Measurements from ENCODE around the gene OMG.
"Not testable (repeated sequence)": the region's sequence is repeated elsewhere in the genome, so short reads cannot be mapped to it uniquely, and the experiment has no call there.

Gene OMG

GRCh38 chr17:31313982-31314781, 17.1 kb upstream of the OMG start, which contains the start of gene EVI2B:
TSS of gene EVI2B (minus strand) at chr17:31314054. CDS start at chr17:31305609, 8,445 bp downstream.
- no peak for TF ChIP-seq CTCF (IDR thresholded peaks at IDR 0.05; ENCODE audit: control insufficient read depth, extremely low read depth, insufficient read depth)
- peak; percentile 34 for DNase-seq (ENCODE audit: low read depth)
- no peak within 1 kb of the TSS for H3K4me3 ChIP-seq (ENCODE audit: low read depth, low read length)

DNA sequence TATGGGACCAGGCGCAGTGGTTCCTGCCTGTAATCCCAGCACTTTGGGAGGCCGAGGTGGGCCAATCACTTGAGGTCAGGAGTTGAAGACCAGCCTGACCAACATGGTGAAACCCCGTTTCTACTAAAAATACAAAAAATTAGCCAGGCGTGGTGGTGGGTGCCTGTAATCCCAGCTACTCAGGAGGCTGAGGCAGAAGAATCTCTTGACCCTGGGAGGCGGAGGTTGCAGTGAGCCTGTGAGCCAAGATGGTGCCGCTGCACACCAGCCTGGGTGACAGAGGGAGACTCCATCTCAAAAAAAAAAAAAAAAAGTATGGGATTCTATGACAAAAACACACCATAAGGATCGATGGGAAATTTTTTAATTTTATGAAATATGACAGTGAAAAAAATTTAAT, 15.2 kb upstream of the OMG start:
- not testable (repeated sequence) for H3K4me3 ChIP-seq (ENCODE audit: low read depth, low read length); DNase-seq (ENCODE audit: low read depth)

- TF ChIP-seq CTCF (IDR thresholded peaks at IDR 0.05; ENCODE audit: control insufficient read depth, extremely low read depth, insufficient read depth): no peak
- no peak for DNase-seq (ENCODE audit: low read depth)
- H3K4me3 ChIP-seq (ENCODE audit: low read depth, low read length): no peak overlapping the region
Measured at GRCh38 chr17:31311526-31311925, 14.5 kb upstream of the OMG start.

- no peak for TF ChIP-seq CTCF (IDR thresholded peaks at IDR 0.05; ENCODE audit: control insufficient read depth, extremely low read depth, insufficient read depth)
- no peak for DNase-seq (ENCODE audit: low read depth)
- H3K4me3 ChIP-seq (ENCODE audit: low read depth, low read length): no peak overlapping the region
Measured at GRCh38 chr17:31310886-31311285, 13.8 kb upstream of the OMG start.

DNA sequence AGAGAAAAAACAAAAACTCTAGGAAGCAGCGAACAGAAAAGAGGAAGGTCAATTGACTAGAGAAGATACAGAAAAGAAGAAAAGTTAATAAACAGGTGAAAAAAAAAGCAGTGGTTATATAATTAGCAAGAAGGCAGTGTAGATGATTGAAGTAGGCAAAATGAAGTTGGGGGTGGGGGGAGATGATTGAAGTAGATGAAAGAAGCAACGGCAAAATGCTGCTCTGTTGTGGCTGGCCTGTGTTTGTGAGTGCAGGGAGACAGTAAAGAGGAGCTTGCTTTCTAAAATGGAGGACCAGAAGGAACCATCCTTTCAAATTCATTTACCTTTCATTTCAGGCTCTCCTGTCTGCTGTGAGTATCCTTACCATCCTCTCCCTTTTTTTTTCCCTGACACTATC, 13.2 kb upstream of the OMG start:
- DNase-seq (ENCODE audit: low read depth): no peak
- H3K4me3 ChIP-seq (ENCODE audit: low read depth, low read length): no peak overlapping the region
- no peak for TF ChIP-seq CTCF (IDR thresholded peaks at IDR 0.05; ENCODE audit: control insufficient read depth, extremely low read depth, insufficient read depth)

DNA sequence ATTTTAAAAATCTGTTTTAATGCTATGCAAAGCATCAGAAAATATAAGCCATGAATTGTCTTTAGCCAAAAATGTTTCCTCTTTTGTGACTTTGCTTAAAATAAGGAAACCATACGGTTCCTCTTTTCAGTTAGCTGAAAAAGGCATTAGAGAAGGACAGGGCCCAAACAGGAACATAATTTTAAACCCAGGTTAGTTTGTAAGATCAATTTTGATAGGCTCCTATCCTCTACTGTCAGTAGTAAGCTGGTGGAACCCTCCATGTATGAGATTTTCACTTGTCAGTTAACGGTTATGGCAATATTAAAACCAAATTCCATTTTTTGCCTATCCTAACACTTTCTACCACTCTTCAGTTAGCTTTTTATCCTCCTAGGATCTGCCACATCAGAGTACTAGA, 12.5 kb upstream of the OMG start:
- DNase-seq (ENCODE audit: low read depth): no peak
- TF ChIP-seq CTCF (IDR thresholded peaks at IDR 0.05; ENCODE audit: control insufficient read depth, extremely low read depth, insufficient read depth): no peak
- no peak overlapping the region for H3K4me3 ChIP-seq (ENCODE audit: low read depth, low read length)

DNA sequence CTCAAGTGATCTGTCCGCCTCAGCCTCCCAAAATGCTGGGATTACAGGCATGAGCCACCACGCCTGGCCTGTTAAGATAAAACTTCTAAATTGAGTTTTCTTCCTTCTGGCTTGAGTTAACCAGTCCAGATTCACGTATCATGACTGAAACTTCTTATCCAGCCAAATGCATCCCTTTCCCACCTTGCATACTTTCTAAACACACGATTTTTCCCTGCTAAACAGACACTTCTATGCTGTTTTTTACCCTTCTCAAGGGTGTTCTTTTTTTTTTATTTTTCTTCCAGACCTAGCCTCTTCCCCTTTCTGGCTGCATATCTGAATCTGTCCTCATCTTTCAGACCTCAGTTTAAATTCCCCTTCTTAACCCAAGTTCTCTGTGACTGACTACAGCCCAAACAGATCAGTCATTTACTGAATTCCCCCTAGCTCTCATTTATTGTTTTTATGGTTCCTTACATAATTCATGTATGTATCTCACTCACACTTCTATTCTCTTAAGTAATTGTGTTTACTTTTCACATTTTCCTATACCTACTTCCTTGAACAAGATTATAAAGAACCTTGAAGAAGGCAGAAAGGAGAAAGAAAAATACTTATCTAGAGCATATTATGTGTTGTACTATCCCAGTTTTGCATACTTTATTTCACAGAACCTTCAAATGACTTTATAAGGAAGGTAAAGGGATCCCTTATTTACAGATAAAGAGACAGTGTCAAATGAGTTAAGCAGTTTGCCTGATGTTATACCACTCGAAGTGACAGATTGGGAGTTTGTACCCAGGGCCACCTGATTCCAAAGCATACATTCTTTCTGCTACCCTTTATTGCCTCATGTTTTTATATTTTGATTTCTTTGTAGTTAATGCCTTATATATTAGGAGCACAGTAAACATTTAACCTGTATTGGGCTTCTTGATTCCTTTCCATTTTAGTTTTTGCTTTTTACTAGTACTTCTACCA, 11.6 kb upstream of the OMG start:
- TF ChIP-seq CTCF (IDR thresholded peaks at IDR 0.05; ENCODE audit: control insufficient read depth, extremely low read depth, insufficient read depth): no peak
- no peak for DNase-seq (ENCODE audit: low read depth)
- H3K4me3 ChIP-seq (ENCODE audit: low read depth, low read length): no peak overlapping the region

All from LNCaP clone FGC (cell line).